DMS153 (cell line): ENCODE results near the gene ZNF770.
"Not testable (repeated sequence)": the region's sequence is repeated elsewhere in the genome, so short reads cannot be mapped to it uniquely, and the experiment has no call there.

ENCODE experiments used
- DNase-seq: peaks from one replicate; lab custom pipeline; 2025; lab: John Stamatoyannopoulos, UW

The ZNF770 gene

GRCh38 chr15:34976743-34977142, 11.3 kb downstream of the ZNF770 start:
- DNase-seq = no peak

DNA sequence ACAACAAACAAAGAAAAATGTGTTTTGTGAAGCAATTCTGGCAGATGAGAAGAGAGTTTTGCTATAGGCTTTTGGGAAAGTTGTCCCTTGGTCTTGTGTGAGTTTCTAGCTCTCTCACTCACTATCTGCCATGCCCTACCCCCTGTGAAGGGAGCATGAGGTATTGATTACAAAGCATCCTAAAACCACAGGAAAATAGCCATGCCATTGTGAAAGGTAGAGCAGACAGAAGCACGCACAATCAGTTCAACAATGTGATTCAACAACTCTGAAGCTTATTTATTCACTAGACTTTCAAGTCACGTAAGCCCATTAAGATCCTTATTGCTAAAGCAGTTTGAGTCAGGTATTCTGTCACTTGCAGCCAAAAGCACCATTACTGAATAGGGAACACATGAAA, 12.0 kb downstream of the ZNF770 start:
- DNase-seq = no peak

GRCh38 chr15:34973512-34973911, 14.6 kb downstream of the ZNF770 start:
- DNase-seq = no peak

- DNase-seq = not testable (repeated sequence)
Measured at GRCh38 chr15:34970098-34970643, 17.9 kb downstream of the ZNF770 start.

GRCh38 chr15:34969340-34970097, 18.6 kb downstream of the ZNF770 start, which contains the start of gene AQR:
Gene AQR, minus strand, starts transcription at chr15:34969742. Its CDS starts 129 bp downstream, at chr15:34969613.
- DNase-seq = peak; percentile 78

GRCh38 chr15:34964277-34964676, 23.8 kb downstream of the ZNF770 start:
- DNase-seq = no peak

GRCh38 chr15:34953851-34954250, 34.2 kb downstream of the ZNF770 start:
- no peak for DNase-seq

GRCh38 chr15:34952481-34952880, 35.6 kb downstream of the ZNF770 start:
- DNase-seq = no peak

- DNase-seq = no peak
Measured at GRCh38 chr15:34951993-34952392, 36.1 kb downstream of the ZNF770 start.

GRCh38 chr15:34944936-34945335, 43.2 kb downstream of the ZNF770 start:
- no peak for DNase-seq

DNA sequence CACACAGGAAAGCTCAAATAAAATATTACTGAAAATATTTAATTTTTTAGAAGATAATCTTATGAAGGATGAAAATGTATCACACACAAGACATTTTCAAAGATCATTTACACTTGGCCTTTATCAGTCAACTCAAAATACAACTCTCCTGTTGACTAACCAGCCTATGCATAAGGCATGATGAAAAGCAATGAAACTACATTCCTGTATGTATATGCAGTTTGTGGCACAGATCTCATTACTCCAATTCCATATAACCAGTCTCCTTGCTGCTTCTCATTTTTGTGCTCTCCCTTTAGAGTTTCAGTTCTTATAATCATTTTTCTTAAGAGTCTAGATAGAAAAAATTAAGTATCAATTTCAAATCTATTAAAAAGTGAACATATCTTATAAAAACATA, 44.4 kb downstream of the ZNF770 start:
- no peak for DNase-seq

DNA sequence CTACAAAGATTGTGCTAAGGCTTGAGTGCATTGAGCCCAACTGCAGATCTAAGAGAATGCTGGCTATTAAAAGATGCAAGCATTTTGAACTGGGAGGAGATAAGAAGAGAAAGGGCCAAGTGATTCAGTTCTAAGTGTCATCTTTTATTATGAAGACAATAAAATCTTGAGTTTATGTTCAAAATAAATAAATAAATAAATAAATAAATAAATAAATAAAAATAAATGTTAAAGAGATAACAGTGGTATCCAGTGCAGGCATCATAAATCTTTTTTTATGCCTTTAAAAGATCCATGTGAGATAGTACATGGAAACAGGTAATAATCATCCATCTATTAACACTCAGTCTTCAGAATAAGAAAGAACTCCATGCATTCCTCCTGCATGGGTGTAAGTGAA, 44.8 kb downstream of the ZNF770 start:
- not testable (repeated sequence) for DNase-seq

DNA sequence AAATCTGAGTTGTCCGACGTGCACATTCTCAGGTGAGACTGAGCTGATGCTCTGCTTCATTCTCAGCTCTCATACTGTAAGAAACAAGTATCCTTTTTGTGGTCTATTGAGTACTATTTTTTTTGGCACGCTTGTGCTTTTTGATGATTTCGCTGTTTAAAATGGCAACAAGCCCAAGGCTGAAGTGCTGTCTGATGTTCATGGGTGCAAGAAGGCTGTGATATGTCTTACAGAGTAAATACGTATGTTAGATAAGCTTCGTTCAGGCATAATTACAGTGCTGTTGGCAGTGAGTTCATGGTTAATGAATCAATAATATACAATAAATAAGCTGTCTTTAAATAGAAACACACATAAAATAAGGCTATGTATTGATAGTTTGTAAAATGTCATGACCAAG, 45.7 kb downstream of the ZNF770 start:
- DNase-seq = no peak

GRCh38 chr15:34941831-34942230, 46.3 kb downstream of the ZNF770 start:
- DNase-seq = no peak

DNA sequence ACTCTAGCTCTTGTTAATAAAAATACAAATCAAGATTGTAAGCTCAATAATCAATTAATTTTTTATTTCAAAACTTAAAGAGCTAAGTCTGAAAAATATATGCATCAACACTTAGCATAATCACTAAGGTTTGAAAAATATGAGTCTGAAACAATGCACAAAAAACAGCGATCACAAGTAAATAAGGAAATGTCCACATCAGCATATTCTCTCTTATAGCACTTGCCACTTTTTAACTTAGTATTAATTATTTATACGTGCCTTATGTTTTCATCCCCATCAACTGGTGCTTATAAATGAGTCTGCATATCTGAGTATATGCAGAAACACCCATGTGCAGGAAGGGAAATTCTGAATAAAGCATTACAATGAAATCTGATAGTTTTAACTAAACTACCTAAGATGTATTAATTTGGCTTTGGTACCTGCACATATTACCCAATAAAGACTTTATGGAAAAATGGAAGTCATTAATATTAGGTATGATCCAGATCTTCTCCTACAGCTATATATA, 46.8 kb downstream of the ZNF770 start:
- DNase-seq = no peak

- DNase-seq = no peak
Measured at GRCh38 chr15:34933432-34933975, 54.6 kb downstream of the ZNF770 start.

- not testable (repeated sequence) for DNase-seq
Measured at GRCh38 chr15:34928349-34928748, 59.7 kb downstream of the ZNF770 start.
